Hematopoietic multipotent progenitor cell treated with erythropoietin and hydrocortisone succinate and interleukin-3 and kit ligand, for 17 days (in vitro differentiated cells): ENCODE data around the gene TGFBR2.
A peak's percentile ranks its signal among the peaks of the same experiment; 100 is the strongest.

Experiments used
- DNase-seq: peaks from one replicate; pipeline ENCODE4 v3.0.0-alpha.2; 2015; ENCODE audit warnings: low spot score

TGFBR2 gene

DNA sequence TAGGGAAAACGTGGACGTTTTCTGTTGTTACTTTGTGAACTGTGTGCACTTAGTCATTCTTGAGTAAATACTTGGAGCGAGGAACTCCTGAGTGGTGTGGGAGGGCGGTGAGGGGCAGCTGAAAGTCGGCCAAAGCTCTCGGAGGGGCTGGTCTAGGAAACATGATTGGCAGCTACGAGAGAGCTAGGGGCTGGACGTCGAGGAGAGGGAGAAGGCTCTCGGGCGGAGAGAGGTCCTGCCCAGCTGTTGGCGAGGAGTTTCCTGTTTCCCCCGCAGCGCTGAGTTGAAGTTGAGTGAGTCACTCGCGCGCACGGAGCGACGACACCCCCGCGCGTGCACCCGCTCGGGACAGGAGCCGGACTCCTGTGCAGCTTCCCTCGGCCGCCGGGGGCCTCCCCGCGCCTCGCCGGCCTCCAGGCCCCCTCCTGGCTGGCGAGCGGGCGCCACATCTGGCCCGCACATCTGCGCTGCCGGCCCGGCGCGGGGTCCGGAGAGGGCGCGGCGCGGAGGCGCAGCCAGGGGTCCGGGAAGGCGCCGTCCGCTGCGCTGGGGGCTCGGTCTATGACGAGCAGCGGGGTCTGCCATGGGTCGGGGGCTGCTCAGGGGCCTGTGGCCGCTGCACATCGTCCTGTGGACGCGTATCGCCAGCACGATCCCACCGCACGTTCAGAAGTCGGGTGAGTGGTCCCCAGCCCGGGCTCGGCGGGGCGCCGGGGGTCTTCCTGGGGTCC is at the start of gene TGFBR2:
Gene TGFBR2 (plus strand): TSS at position 301 of the 731 bp plus-strand sequence. CDS start 283 bp downstream, at position 584.
- peak; percentile 14 for DNase-seq

- no peak for DNase-seq
These were observed 48.6 kb upstream of the TGFBR2 start for GRCh38 chr3:30557746-30558303.

DNA sequence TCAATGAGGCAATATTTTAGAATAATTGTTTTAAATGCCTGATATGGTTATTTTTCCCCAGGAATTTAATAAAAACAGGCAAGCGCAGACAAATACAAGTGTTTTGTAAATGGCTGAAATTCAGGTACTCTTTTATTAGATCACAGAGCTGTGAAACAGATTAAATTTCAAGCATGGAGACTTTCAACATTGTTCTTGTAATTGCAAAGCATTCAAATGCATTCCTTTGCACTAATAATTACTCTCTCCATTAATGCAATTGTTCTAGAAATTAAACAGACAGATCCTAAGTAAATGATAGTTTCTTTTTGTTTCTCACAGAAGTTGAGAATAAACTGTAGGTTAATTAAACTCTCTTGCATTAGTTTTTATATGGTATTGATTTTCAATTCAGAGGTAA is 42.4 kb upstream of the TGFBR2 start:
- DNase-seq = no peak

DNA sequence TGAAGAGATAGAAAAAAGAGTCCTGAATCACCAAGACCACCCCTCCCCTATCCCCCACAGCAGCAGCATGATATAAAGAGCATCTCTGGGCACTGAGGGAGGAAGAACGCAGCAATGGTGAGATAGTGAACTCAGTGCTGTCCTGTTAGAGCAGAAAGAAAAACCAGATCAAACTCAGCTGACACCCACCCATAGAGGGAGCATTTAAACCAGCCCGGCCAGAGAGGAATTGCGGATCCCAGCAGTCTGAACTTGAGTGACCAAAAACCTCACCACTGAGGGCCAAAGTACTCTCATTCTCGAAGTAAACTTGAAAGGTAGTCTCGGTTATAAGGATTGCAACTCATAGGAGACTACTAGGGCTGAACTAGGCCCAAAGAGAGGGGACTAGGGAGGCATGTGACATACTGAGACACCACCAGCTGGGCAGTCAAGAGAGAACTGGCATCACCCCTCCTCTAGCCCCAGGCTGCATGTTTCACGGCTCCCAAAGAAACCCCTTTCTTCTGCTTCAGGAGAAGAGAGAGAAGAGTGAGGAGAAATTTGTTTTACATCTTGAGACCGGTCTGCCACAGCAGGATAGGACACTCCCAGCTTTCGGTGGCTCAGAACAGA is 39.2 kb upstream of the TGFBR2 start:
- DNase-seq = no peak

DNA sequence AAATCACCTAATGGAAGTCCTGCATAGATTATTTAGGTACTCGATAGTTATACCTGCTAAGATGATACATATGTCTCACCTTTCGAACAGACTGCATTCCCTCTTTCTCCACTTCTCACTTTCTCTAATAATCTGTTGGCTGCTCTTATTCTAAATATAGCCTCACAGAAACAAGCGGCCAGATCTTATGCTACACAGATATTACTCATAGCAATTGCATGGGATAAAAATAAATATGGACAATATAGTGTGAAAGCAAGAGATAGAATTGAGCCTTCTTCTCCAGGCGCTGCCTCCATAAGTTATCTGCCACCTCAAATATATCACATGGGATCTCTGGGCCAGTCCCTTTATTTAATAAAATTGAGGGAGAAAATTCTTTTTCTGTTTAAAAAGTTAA is 29.5 kb upstream of the TGFBR2 start:
- no peak for DNase-seq

- no peak for DNase-seq
These were observed 28.6 kb upstream of the TGFBR2 start for GRCh38 chr3:30577788-30578187.

GRCh38 chr3:30578479-30578878 is 27.9 kb upstream of the TGFBR2 start:
- no peak for DNase-seq

DNA sequence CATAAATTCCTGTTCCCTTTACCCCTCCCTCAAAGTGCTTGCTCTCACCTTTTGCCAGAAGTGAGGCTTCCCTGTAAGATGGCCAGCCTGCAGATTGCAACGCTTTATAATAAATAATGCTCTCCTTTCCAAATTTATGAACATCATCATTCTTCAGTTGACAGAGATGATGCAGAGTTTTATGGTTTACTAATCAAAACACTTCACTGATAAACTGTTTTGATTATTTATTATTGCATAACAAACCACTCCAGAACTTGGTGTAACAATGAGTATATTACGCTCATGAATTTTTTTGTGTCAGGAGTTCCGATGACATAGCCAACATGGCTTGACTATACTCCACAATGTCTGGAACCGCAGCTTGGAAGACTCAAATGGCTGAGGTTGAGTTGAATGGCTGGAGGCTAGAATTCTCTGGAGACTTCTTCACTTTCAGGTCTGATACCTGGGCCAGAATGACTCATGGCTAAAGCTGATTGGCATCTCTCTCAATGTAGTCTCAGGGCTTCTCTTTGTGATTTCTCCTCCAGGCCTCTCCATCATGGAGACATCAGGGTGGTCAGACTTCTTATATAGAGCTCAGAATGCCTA is 27.3 kb upstream of the TGFBR2 start:
- no peak for DNase-seq

DNA sequence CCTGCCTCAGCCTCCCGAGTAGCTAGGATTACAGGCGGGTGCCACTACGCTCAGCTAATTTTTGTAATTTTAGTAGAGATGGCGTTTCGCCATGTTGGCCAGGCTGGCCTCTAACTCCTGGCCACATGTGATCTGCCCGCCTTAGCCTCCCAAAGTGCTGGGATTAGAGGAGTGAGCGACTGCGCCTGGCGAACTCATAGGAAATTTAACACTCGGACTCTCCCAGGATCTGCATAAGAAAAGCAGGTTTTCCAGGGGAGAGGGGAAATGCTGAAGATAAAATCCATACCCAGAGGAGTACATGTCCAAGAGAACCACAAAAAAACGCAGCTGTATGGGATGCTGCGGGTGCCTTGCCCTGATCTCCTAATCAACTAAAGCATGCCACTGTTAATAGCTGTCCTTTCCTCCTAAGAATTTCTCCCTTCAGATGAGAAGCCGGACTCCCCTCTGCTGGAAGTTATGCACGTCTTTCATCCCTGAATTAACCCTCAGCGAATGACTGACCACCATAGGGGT is 25.3 kb upstream of the TGFBR2 start:
- no peak for DNase-seq

DNA sequence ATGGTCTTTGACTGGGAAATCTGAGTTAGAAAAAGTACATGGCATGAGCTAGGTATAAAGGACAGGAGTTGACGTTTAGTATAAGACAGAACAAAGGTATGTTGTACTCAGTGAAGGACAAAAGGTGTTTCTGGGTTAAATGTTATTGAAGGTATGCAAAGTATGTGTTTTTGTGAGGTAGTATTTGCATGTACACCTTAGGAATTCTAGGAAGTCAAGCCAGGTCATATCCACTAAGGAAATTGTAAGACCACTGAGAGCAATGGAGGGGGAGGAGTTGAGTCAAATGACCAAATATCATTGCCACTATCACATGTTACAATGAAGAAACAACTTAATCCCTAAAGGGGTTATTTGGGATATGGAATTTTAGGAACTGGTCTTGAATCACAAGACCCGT is 24.4 kb upstream of the TGFBR2 start:
- no peak for DNase-seq

DNA sequence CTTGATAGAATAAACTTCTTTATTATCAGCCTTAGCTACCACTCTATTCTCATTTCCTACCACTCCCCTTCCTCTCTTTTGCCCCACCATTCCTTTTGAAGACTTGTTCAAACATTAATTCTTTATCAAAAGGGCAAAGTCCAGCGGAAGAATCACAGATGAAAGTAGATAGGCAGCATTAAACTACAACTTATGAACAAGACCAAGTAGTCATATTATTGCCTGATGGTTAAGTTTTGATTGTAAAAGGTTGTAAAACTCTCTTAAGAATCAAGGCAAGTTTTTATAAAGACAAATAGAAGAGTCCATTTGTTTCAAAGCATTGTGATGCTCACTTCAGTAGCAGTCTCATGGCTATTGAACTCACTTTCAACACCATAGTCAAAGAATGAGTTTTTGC is 22.4 kb upstream of the TGFBR2 start:
- no peak for DNase-seq

- DNase-seq = no peak
These were observed 20.7 kb upstream of the TGFBR2 start for GRCh38 chr3:30585654-30586053.

GRCh38 chr3:30586096-30586805 is 20.1 kb upstream of the TGFBR2 start:
- DNase-seq = no peak

GRCh38 chr3:30586806-30587486 is 19.5 kb upstream of the TGFBR2 start:
- no peak for DNase-seq

- DNase-seq = no peak
These were observed 18.5 kb upstream of the TGFBR2 start for GRCh38 chr3:30587904-30588303.

DNA sequence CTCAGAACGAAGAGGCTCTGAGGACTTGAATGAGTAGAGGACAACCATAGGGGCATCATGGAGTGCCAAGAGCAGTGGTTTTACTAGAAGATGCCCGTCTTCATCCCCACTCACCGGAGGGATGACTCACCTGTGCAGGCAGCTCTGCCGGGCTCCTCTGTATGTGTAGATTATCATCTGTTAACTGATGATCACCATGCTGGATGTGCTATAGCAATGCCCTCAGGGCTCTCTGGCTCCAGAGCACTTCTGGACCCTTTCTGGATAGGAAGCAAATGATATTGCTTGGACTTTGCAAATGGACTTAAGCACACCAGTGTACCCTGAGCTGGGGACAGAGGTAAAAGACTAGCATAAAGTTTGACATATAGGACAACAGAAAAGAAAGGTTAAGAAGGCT is 10.2 kb upstream of the TGFBR2 start:
- DNase-seq = no peak

DNA sequence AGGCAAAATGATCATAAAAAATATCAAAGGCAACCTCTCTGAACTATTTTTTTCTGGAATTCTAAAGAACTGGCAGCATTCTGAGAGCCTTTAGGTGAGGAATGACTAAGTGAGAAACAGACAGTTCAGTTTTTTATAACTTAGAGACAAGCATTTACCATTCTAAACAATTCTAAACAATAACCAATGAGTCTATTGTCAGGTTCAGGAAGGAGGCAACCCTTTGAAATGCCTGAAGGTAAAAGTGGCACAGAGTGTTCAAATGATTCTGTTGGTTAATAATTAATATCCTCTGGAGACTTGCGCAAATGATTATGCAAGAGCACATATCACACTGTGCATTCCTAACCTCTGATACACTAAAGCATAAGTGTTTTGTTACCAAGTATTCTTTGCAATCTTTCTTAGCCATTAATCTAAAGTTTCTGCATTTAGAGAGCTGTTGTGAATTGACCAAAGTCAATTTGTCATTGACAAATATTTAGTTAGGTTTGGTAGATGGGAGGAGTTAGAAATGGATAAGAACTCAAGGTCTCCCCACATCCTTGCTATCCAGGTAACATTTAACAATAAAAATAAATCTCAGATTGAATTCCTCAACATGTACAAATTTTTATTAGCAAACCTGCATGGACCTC is 9.2 kb upstream of the TGFBR2 start:
- DNase-seq = no peak

DNA sequence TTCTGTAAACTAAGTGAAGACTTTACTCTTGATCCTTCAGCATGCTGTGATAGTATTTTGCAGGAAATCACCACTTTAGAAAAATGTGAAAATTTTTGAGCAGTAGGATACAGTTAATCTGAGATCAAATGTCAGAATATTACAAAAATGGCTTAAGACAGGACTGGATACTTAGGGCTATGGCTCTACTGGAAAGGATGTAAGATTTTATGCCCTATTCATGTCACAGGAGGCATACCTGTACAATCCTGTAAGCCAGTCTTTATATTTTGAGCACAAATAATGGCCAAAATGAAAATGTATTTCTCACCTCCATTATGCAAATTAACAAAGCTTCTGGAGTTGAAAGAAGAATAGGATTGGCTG is 8.6 kb upstream of the TGFBR2 start:
- DNase-seq = no peak

- DNase-seq = no peak
These were observed 7.5 kb upstream of the TGFBR2 start for GRCh38 chr3:30598668-30599545.

DNA sequence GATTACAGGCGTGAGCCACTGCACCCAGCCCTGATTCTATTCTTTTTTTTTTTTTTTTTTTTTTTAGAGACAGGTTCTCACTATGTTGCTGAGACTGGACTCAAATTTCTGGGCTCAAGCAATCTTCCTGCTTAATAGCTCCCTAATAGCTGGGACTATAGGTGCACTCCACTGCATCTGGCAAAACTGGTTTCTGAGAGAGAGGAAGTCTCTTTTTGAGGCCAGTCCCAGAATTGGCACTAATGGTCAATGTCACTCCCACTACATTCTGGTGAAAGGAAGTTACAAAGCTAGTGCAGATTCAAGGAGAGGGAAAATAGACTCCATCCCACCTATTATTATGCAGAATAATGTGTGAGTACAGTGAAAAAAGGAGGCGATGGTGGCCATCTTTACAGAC is 5.8 kb upstream of the TGFBR2 start:
- no peak for DNase-seq
